NCI-H128 (cell line): ENCODE results near the gene NAALADL2.

ENCODE experiments used
- DNase-seq: peaks from one replicate; lab custom pipeline; 2025; ENCODE audit not compliant: unreplicated experiment; lab: John Stamatoyannopoulos, UW

The NAALADL2 gene

GRCh38 chr3:174959556-174960065, 100.5 kb downstream of the NAALADL2 start:
- no peak for DNase-seq

GRCh38 chr3:174960898-174961297, 101.8 kb downstream of the NAALADL2 start:
- DNase-seq: no peak

- no peak for DNase-seq
Observed at GRCh38 chr3:174973465-174973864, 114.3 kb downstream of the NAALADL2 start.

- DNase-seq: no peak
Observed at GRCh38 chr3:174986685-174987084, 127.6 kb downstream of the NAALADL2 start.

- DNase-seq: no peak
Observed at GRCh38 chr3:175001091-175001490, 142.0 kb downstream of the NAALADL2 start.

- no peak for DNase-seq
Observed at GRCh38 chr3:175002732-175003143, 143.6 kb downstream of the NAALADL2 start.

- DNase-seq: no peak
Observed at GRCh38 chr3:175003590-175003989, 144.5 kb downstream of the NAALADL2 start.

- no peak for DNase-seq
Observed at GRCh38 chr3:175005193-175005592, 146.1 kb downstream of the NAALADL2 start.

- no peak for DNase-seq
Observed at GRCh38 chr3:175005881-175006280, 146.7 kb downstream of the NAALADL2 start.

GRCh38 chr3:175007306-175007705, 148.2 kb downstream of the NAALADL2 start:
- DNase-seq: no peak

GRCh38 chr3:175009295-175009694, 150.2 kb downstream of the NAALADL2 start:
- no peak for DNase-seq

- DNase-seq: no peak
Observed at GRCh38 chr3:175015056-175015635, 156.0 kb downstream of the NAALADL2 start.

GRCh38 chr3:175018946-175019727, 160.0 kb downstream of the NAALADL2 start:
- DNase-seq: no peak

- DNase-seq: no peak
Observed at GRCh38 chr3:175020101-175020500, 161.0 kb downstream of the NAALADL2 start.

- no peak for DNase-seq
Observed at GRCh38 chr3:175029828-175030227, 170.7 kb downstream of the NAALADL2 start.

- no peak for DNase-seq
Observed at GRCh38 chr3:175039875-175040274, 180.7 kb downstream of the NAALADL2 start.

GRCh38 chr3:175041369-175041768, 182.2 kb downstream of the NAALADL2 start:
- no peak for DNase-seq

GRCh38 chr3:175046601-175047000, 187.5 kb downstream of the NAALADL2 start:
- DNase-seq: no peak

GRCh38 chr3:175047786-175048185, 188.7 kb downstream of the NAALADL2 start:
- DNase-seq: no peak

- no peak for DNase-seq
Observed at GRCh38 chr3:175057401-175057800, 198.3 kb downstream of the NAALADL2 start.

- DNase-seq: no peak
Observed at GRCh38 chr3:175059788-175060187, 200.7 kb downstream of the NAALADL2 start.

GRCh38 chr3:175065497-175065896, 206.4 kb downstream of the NAALADL2 start:
- no peak for DNase-seq
